ENCODE results near the gene TEAD1.

DNA sequence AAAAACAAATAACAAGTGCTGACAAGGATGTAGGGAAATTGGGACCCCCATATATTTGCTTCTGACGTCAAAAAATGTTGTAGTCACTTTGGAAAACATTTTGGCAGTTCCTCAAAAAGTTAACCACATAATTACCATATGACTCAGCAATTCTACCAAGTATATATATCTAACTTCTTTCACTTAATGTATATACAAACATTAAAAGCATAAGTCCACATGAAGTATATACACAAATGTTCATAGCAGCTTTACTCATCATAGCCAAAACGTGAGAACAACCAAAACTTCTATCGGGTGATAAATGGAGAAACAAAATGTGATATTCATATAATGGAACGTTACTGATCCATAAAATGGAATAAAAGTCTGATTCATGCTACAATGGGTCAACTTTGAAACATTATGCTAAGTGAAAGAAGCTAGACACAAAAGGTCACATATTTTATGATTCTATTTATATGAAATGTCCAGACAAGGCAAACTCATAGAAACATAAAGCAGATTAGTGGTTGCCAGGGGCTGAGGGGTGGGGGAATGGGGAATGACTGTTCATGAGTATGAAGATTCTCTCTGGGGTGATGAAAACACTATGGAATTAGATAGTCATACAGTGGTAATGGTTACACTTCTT is 48.7 kb upstream of the TEAD1 start:
- TF ChIP-seq CTCF (IDR thresholded peaks at IDR 0.05; ENCODE audit: insufficient read depth, low read length) = no peak
- TF ChIP-seq, protein P1, sequence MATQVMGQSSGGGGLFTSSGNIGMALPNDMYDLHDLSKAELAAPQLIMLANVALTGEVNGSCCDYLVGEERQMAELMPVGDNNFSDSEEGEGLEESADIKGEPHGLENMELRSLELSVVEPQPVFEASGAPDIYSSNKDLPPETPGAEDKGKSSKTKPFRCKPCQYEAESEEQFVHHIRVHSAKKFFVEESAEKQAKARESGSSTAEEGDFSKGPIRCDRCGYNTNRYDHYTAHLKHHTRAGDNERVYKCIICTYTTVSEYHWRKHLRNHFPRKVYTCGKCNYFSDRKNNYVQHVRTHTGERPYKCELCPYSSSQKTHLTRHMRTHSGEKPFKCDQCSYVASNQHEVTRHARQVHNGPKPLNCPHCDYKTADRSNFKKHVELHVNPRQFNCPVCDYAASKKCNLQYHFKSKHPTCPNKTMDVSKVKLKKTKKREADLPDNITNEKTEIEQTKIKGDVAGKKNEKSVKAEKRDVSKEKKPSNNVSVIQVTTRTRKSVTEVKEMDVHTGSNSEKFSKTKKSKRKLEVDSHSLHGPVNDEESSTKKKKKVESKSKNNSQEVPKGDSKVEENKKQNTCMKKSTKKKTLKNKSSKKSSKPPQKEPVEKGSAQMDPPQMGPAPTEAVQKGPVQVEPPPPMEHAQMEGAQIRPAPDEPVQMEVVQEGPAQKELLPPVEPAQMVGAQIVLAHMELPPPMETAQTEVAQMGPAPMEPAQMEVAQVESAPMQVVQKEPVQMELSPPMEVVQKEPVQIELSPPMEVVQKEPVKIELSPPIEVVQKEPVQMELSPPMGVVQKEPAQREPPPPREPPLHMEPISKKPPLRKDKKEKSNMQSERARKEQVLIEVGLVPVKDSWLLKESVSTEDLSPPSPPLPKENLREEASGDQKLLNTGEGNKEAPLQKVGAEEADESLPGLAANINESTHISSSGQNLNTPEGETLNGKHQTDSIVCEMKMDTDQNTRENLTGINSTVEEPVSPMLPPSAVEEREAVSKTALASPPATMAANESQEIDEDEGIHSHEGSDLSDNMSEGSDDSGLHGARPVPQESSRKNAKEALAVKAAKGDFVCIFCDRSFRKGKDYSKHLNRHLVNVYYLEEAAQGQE (IDR thresholded peaks at IDR 0.05; ENCODE audit: insufficient replicate concordance, low read depth) = no peak
- TF ChIP-seq POLR2AphosphoS5 (IDR thresholded peaks at IDR 0.05; ENCODE audit: low read depth) = no peak
- TF ChIP-seq GABPA (IDR thresholded peaks at IDR 0.05; ENCODE audit: low read depth) = no peak
- 0 out of 2 replicates have a peak, but pooled peaks have one; percentile 2 for TF ChIP-seq SPI1 (IDR thresholded peaks at IDR 0.05; ENCODE audit: borderline replicate concordance, low read depth)
